ENCODE measurements around the gene HS6ST3.

DNA sequence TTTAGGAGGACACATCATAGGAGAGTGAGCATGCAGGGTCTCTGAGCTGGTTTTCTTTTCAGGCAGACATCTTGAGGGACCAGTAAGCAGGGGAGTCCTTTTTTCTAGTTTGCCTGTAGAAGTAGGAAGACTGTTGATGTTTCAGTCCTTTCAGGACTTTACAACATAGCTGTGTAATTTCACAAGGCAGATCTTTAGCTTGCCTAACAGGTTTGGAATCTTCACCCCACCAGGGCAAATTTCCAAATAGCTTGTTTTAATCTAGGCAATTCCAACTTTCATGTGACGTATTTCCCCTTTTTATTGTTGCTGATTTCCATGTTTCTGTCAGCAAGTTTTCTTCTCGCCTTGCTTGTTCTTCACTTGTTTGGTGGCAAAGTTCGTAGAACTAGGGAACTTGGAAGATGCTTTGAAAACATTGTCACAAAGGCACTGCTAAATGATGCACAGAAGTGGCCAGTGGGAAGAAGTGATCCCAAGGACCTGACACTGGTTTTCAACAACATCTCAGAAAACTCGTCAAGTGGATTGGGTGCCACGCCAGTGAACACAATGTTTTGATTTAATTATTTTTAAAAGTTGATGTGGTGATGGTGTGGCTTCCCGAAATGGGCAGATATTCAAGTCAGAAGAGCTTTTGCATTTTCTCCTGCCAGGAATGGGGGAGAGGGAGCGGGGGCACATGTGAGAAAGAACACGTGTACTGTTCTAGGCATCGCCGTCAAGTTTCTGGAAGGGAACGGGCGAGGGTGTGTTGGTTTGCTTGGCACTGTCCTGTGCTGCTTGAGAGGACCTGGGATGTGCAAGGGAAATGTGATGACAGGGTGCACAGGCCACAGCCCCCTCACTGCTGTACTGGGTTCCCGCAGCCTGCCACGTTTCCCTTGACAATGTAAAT, 485.8 kb downstream of the HS6ST3 start:
- TF ChIP-seq, protein P1, sequence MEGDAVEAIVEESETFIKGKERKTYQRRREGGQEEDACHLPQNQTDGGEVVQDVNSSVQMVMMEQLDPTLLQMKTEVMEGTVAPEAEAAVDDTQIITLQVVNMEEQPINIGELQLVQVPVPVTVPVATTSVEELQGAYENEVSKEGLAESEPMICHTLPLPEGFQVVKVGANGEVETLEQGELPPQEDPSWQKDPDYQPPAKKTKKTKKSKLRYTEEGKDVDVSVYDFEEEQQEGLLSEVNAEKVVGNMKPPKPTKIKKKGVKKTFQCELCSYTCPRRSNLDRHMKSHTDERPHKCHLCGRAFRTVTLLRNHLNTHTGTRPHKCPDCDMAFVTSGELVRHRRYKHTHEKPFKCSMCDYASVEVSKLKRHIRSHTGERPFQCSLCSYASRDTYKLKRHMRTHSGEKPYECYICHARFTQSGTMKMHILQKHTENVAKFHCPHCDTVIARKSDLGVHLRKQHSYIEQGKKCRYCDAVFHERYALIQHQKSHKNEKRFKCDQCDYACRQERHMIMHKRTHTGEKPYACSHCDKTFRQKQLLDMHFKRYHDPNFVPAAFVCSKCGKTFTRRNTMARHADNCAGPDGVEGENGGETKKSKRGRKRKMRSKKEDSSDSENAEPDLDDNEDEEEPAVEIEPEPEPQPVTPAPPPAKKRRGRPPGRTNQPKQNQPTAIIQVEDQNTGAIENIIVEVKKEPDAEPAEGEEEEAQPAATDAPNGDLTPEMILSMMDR (IDR thresholded peaks at IDR 0.05; ENCODE audit: extremely low read depth in 1 of 2, insufficient read depth in 1 of 2, low read depth in 1 of 2, low read length in 2 of 2): no peak
- no peak for TF ChIP-seq POLR2AphosphoS5 (IDR thresholded peaks at IDR 0.05; ENCODE audit: insufficient read depth, low read depth, low read length)
- TF ChIP-seq, protein P2, sequence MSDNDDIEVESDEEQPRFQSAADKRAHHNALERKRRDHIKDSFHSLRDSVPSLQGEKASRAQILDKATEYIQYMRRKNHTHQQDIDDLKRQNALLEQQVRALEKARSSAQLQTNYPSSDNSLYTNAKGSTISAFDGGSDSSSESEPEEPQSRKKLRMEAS (IDR thresholded peaks at IDR 0.05; ENCODE audit: insufficient read depth, insufficient read length): no peak

Measured in endothelial cell of umbilical vein (primary cell).